ENCODE measurements around the gene DOK6.

DNA sequence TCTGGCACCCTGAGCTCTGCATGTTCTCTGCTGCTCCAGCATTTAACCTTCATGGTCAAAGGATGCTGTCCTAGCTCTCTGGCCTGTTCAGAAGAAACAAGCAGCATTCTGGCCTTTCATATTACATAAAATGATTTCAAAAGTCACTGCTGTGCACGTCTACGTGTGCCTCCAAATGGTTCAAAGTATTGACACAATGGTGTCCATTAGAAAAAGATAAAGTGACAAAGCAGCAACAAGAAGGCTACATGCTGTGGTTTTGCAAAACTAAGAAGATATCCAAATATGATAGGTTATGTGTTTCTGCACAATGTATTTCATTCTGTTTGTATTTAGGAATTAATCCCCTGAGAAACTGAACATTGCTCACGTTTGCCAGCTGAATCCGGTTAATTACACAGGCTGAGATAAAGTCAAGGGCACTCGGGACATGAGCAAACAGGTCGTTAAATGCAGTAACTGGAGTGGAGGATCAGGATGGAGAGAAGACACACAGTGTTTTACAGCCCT, 258.5 kb downstream of the DOK6 start:
- TF ChIP-seq, protein P1, sequence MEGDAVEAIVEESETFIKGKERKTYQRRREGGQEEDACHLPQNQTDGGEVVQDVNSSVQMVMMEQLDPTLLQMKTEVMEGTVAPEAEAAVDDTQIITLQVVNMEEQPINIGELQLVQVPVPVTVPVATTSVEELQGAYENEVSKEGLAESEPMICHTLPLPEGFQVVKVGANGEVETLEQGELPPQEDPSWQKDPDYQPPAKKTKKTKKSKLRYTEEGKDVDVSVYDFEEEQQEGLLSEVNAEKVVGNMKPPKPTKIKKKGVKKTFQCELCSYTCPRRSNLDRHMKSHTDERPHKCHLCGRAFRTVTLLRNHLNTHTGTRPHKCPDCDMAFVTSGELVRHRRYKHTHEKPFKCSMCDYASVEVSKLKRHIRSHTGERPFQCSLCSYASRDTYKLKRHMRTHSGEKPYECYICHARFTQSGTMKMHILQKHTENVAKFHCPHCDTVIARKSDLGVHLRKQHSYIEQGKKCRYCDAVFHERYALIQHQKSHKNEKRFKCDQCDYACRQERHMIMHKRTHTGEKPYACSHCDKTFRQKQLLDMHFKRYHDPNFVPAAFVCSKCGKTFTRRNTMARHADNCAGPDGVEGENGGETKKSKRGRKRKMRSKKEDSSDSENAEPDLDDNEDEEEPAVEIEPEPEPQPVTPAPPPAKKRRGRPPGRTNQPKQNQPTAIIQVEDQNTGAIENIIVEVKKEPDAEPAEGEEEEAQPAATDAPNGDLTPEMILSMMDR (IDR thresholded peaks at IDR 0.05): no peak
- no peak for TF ChIP-seq POLR2AphosphoS5 (IDR thresholded peaks at IDR 0.05)
